H9 (cell line): Measurements from ENCODE around the gene LHFPL2. TPM values are rescaled to one million over a fixed set of nuclear protein-coding genes. Genes with fewer than 3 reads are reported as not detected.
A peak's percentile ranks its signal among the peaks of the same experiment; 100 is the strongest.

ENCODE experiments used
- DNase-seq: peaks from one replicate; pipeline ENCODE4 v3.0.0-alpha.2; 2017
- H2AFZ ChIP-seq: one replicate; pipeline ENCODE4 v1.6.1; 2013; ENCODE audit warnings: mild to moderate bottlenecking, low read length, control low read depth, moderate library complexity
- H2AK5ac ChIP-seq: 2 replicates; pipeline ENCODE4 v1.6.1; 2013; ENCODE audit warnings: low read length, control low read depth, mixed read lengths; ENCODE audit not compliant: insufficient read length
- H2BK120ac ChIP-seq: one replicate; pipeline ENCODE4 v1.6.1; 2013; ENCODE audit warnings: low read depth, mild to moderate bottlenecking, low read length, control low read depth, inconsistent platforms; ENCODE audit not compliant: poor library complexity, severe bottlenecking
- H2BK12ac ChIP-seq: 2 replicates; pipeline ENCODE4 v1.6.1; 2013; ENCODE audit warnings: low read length, control low read depth, mixed read lengths, low read depth; ENCODE audit not compliant: insufficient read length
- H2BK15ac ChIP-seq: 2 replicates; pipeline ENCODE4 v1.6.1; 2013; ENCODE audit warnings: low read depth, low read length, control low read depth
- H2BK20ac ChIP-seq: one replicate; pipeline ENCODE4 v1.6.1; 2013; ENCODE audit warnings: low read depth, mild to moderate bottlenecking, low read length, control low read depth, inconsistent platforms; ENCODE audit not compliant: poor library complexity, severe bottlenecking
- H2BK5ac ChIP-seq: 2 replicates; pipeline ENCODE4 v1.6.1; 2013; ENCODE audit warnings: low read length, control low read depth, mixed read lengths; ENCODE audit not compliant: insufficient read length
- H3K14ac ChIP-seq: 2 replicates; pipeline ENCODE4 v1.6.1; 2013; ENCODE audit warnings: low read length, control low read depth; ENCODE audit not compliant: insufficient read depth
- H3K18ac ChIP-seq: 2 replicates; pipeline ENCODE4 v1.6.1; 2013; ENCODE audit warnings: low read depth, mild to moderate bottlenecking, mixed read lengths, low read length, control low read depth; ENCODE audit not compliant: insufficient read length
- H3K23ac ChIP-seq: 2 replicates; pipeline ENCODE4 v1.6.1; 2013; ENCODE audit warnings: low read length, control low read depth, mixed read lengths, low read depth; ENCODE audit not compliant: insufficient read length
- H3K23me2 ChIP-seq: 2 replicates; pipeline ENCODE4 v1.6.1; 2013; ENCODE audit warnings: low read depth, mild to moderate bottlenecking, mixed read lengths, low read length, control low read depth; ENCODE audit not compliant: insufficient read length, poor library complexity, severe bottlenecking
- H3K27ac ChIP-seq: 2 replicates; pipeline ENCODE4 v1.5.1; 2013; ENCODE audit warnings: low read length, control low read depth, mixed read lengths, low read depth; ENCODE audit not compliant: insufficient read length
- H3K27me3 ChIP-seq: 2 replicates; pipeline ENCODE4 v1.6.1; 2013; ENCODE audit warnings: low read length, control low read depth, inconsistent platforms; ENCODE audit not compliant: insufficient read depth
- H3K4ac ChIP-seq: 2 replicates; pipeline ENCODE4 v1.6.1; 2013; ENCODE audit warnings: low read depth, mild to moderate bottlenecking, control low read depth, inconsistent platforms, low read length, moderate library complexity
- H3K4me1 ChIP-seq: 2 replicates; pipeline ENCODE4 v1.6.1; 2013; ENCODE audit warnings: low read length, control low read depth, inconsistent platforms; ENCODE audit not compliant: insufficient read depth
- H3K4me2 ChIP-seq: 2 replicates; pipeline ENCODE4 v1.6.1; 2013; ENCODE audit warnings: low read length, control low read depth, mixed read lengths; ENCODE audit not compliant: insufficient read length, insufficient read depth
- H3K56ac ChIP-seq: 2 replicates; pipeline ENCODE4 v1.6.1; 2013; ENCODE audit warnings: low read depth, mild to moderate bottlenecking, mixed read lengths, low read length, control low read depth; ENCODE audit not compliant: insufficient read length
- H3K79me1 ChIP-seq: 2 replicates; pipeline ENCODE4 v1.6.1; 2013; ENCODE audit warnings: low read depth, mild to moderate bottlenecking, moderate library complexity, low read length, control low read depth, inconsistent platforms; ENCODE audit not compliant: insufficient read depth, poor library complexity, severe bottlenecking
- H3K79me2 ChIP-seq: 2 replicates; pipeline ENCODE4 v1.6.1; 2013; ENCODE audit warnings: low read length, control low read depth, inconsistent platforms; ENCODE audit not compliant: insufficient read depth
- H3K9ac ChIP-seq: 2 replicates; pipeline ENCODE4 v1.6.1; 2013; ENCODE audit warnings: low read length, control low read depth, mixed read lengths; ENCODE audit not compliant: insufficient read length; ENCODE audit errors: extremely low read depth
- H3K9me3 ChIP-seq: one replicate; pipeline ENCODE4 v1.6.1; 2013; ENCODE audit warnings: low read depth, low read length, inconsistent platforms; ENCODE audit not compliant: control insufficient read depth
- H3T11ph ChIP-seq: one replicate; pipeline ENCODE4 v1.6.1; 2013; ENCODE audit warnings: mild to moderate bottlenecking, low read length, control low read depth, inconsistent platforms
- H4K20me1 ChIP-seq: one replicate; pipeline ENCODE4 v1.6.1; 2013; ENCODE audit not compliant: control insufficient read depth, insufficient read length, insufficient read depth
- H4K5ac ChIP-seq: 2 replicates; pipeline ENCODE4 v1.6.1; 2013; ENCODE audit warnings: low read depth, mild to moderate bottlenecking, mixed read lengths, low read length, control low read depth; ENCODE audit not compliant: insufficient read length
- H4K8ac ChIP-seq: replicated peaks from 2 replicates; pipeline ENCODE4 v1.6.1; 2013; ENCODE audit warnings: low read length, control low read depth, mixed read lengths, low read depth; ENCODE audit not compliant: insufficient read length
- H4K91ac ChIP-seq: 2 replicates; pipeline ENCODE4 v1.6.1; 2013; ENCODE audit warnings: low read depth, mild to moderate bottlenecking, moderate library complexity, mixed read lengths, low read length, control low read depth; ENCODE audit not compliant: insufficient read length
- H3K27ac Mint-ChIP-seq, 3 experiments: 2 replicates in 2 of 3; 3 replicates in 1 of 3; pipeline ENCODE4 v1.8.0; 2020 to 2021; ENCODE audit warnings: mixed read lengths in 3 of 3, mild to moderate bottlenecking in 1 of 3, moderate library complexity in 1 of 3
- H3K27me3 Mint-ChIP-seq: 2 replicates; pipeline ENCODE4 v1.8.0; 2021; ENCODE audit warnings: low read depth, mild to moderate bottlenecking, moderate library complexity, mixed read lengths
- H3K36me3 Mint-ChIP-seq, 3 experiments: 2 replicates in 2 of 3; 3 replicates in 1 of 3; pipeline ENCODE4 v1.8.0; 2020 to 2021; ENCODE audit warnings: low read depth in 3 of 3, mixed read lengths in 3 of 3; ENCODE audit not compliant: insufficient read depth in 1 of 3
- H3K4me1 Mint-ChIP-seq, 2 experiments: 2 replicates each; pipeline ENCODE4 v1.8.0; 2020; ENCODE audit warnings: mixed read lengths in 2 of 2
- H3K4me3 Mint-ChIP-seq, 2 experiments: 2 replicates in 1 of 2; 3 replicates in 1 of 2; pipeline ENCODE4 v1.8.0; 2020 to 2021; ENCODE audit warnings: mild to moderate bottlenecking in 2 of 2, mixed read lengths in 2 of 2, moderate library complexity in 1 of 2
- H3K9me3 Mint-ChIP-seq, 2 experiments: 2 replicates in 1 of 2; 3 replicates in 1 of 2; pipeline ENCODE4 v1.8.0; 2020; ENCODE audit warnings: mild to moderate bottlenecking in 2 of 2, mixed read lengths in 2 of 2, moderate library complexity in 1 of 2
- WGBS: extraction: QIAGEN DNeasy Blood & Tissue Kit; methylation state at CpG from one replicate; pipeline ENCODE4 v1.1.7; 2013; ENCODE audit warnings: missing lambda C conversion rate, low lambda C conversion rate, mixed read lengths; ENCODE audit not compliant: insufficient read length; ENCODE audit errors: extremely low coverage; 5-methylcytosine and 5-hydroxymethylcytosine counted together
- total RNA-seq: library from RNA; stranded (reverse); gene quantifications from 2 replicates; pipeline ENCODE4 v1.2.1, GENCODE V29; 2021
- TF ChIP-seq, protein P1 (sequence below): fragments of 200-600 bp; sonication (generic); conservative IDR thresholded peaks from 3 replicates; pipeline ENCODE4 v1.8.0; 2021; ENCODE audit warnings: antibody characterized with exemption, mild to moderate bottlenecking

Gene LHFPL2
- total RNA-seq, 1 experiment from 2014 or later: 26.3 TPM

DNA sequence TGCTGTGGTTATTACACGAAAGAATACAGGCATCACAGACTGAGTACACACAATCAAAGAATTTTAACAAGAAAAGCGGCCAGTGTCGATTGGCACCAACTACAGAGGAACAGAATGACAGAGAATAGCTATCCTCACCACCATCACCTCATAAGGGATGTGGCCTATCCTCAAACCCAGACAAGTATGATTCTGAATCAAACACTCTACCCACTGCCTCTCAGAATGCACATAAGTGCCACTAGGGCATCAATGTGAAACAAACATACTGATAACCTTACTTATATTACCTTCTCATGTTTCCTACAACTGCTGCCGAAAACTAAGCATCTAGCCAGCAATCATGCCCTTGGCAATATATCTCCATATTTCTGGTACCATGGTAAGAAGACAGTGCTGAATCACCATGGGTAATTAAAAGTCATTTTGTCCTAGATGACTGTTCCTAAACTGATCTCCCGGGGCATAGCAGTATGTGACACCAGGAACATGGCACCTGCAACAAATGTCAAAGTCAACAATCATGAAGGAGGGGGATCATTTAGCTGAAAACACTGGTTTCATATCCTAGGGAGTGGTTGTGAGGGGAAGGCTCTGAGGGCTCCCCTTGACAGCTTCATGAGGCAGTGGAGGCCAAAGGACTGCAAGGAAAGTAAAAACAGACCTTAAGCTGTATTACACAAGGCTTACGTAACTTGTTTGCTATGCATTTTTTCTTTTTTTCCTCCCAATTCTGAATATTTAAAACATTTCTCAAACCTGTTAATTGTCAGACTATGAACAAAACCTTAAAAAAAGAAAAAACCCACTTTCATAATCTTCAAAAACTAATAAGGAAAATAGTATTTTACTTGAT is 88.3 kb downstream of the LHFPL2 start:
- no peaks in the 10 kb centered on the region for H3K23me2 ChIP-seq
- H4K5ac ChIP-seq: no peak overlapping the region

More for the DNA sequence above, 88.3 kb downstream of the LHFPL2 start:
- Histone ChIP-seq H2AFZ (no peak overlapping the region), H3T11ph (no peak overlapping the region), H3K18ac (no peak overlapping the region), H4K20me1 (no peaks in the 10 kb centered on the region), H4K91ac (no peak overlapping the region), H3K56ac (no peak overlapping the region), H2BK20ac (no peak overlapping the region), H3K4me2 (no peak overlapping the region), H3K4ac (no peak overlapping the region), H3K14ac (no peak overlapping the region), H2BK120ac (no peak overlapping the region), H2AK5ac (no peak overlapping the region), H4K8ac (no peak overlapping the region), H2BK5ac (no peak overlapping the region), H2BK15ac (no peak overlapping the region), H3K27ac (no peak overlapping the region), H3K9me3 (no peaks in the 10 kb centered on the region), H3K9ac (no peak overlapping the region), H3K79me1 (no peaks in the 10 kb centered on the region), H3K23ac (no peak overlapping the region), H3K79me2 (no peaks in the 10 kb centered on the region), H2BK12ac (no peak overlapping the region), H3K4me1 (no peaks in the 10 kb centered on the region), H3K27me3 (no peaks in the 10 kb centered on the region)
- Mint-ChIP-seq H3K36me3 (peaks cover 0 to 20% (median 7%) of the 10 kb centered on the region in 3 experiments; a peak in 5 of 7 replicates), H3K27me3 (no peaks in the 10 kb centered on the region), H3K27ac (no peak overlapping the region), H3K4me3 (no peak overlapping the region), H3K9me3 (no peaks in the 10 kb centered on the region), H3K4me1 (peaks cover 9 to 12% of the 10 kb centered on the region in 2 experiments; a peak in 3 of 4 replicates)
- peak; percentile 4 for DNase-seq
- TF ChIP-seq, protein P1, sequence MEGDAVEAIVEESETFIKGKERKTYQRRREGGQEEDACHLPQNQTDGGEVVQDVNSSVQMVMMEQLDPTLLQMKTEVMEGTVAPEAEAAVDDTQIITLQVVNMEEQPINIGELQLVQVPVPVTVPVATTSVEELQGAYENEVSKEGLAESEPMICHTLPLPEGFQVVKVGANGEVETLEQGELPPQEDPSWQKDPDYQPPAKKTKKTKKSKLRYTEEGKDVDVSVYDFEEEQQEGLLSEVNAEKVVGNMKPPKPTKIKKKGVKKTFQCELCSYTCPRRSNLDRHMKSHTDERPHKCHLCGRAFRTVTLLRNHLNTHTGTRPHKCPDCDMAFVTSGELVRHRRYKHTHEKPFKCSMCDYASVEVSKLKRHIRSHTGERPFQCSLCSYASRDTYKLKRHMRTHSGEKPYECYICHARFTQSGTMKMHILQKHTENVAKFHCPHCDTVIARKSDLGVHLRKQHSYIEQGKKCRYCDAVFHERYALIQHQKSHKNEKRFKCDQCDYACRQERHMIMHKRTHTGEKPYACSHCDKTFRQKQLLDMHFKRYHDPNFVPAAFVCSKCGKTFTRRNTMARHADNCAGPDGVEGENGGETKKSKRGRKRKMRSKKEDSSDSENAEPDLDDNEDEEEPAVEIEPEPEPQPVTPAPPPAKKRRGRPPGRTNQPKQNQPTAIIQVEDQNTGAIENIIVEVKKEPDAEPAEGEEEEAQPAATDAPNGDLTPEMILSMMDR: no peak
- no CpG with 5 or more reads among the region's 6 CpGs for WGBS
